Naive B cell (primary cell): ENCODE measurements around the gene TAF11L13. TPM values are rescaled to one million over a fixed set of nuclear protein-coding genes. Genes with fewer than 3 reads are reported as not detected.
"Not testable (repeated sequence)": the region's sequence is repeated elsewhere in the genome, so short reads cannot be mapped to it uniquely, and the experiment has no call there.

Experiments used
- ATAC-seq, 2 donors: fragments of 150-1000 bp; cut with Tn5 transposase; 2 replicates each; pipeline ENCODE4 v1.10.0; 2021; ENCODE audit warnings: low read depth in 2 of 2, mild to moderate bottlenecking in 2 of 2, moderate library complexity in 2 of 2
- DNase-seq: peaks from one replicate; pipeline ENCODE4 v3.0.0; 2022
- H3K27ac Mint-ChIP-seq, 6 donors: one replicate each; pipeline ENCODE4 v1.8.0; 2020 to 2022; ENCODE audit warnings: mild to moderate bottlenecking in 6 of 6, mixed read lengths in 6 of 6, moderate library complexity in 5 of 6, inconsistent platforms in 2 of 6
- H3K27me3 Mint-ChIP-seq, 3 donors: one replicate each; pipeline ENCODE4 v1.8.0; 2021 to 2022; ENCODE audit warnings: mixed read lengths in 3 of 3, mild to moderate bottlenecking in 1 of 3
- H3K36me3 Mint-ChIP-seq, 2 donors: one replicate each; pipeline ENCODE4 v1.8.0; 2020 to 2022; ENCODE audit warnings: mixed read lengths in 2 of 2, inconsistent platforms in 1 of 2, mild to moderate bottlenecking in 1 of 2
- H3K4me1 Mint-ChIP-seq, 3 donors: one replicate each; pipeline ENCODE4 v1.8.0; 2020 to 2022; ENCODE audit warnings: mixed read lengths in 3 of 3, inconsistent platforms in 1 of 3, mild to moderate bottlenecking in 1 of 3, moderate library complexity in 1 of 3
- H3K4me3 Mint-ChIP-seq, 8 donors: one replicate each; pipeline ENCODE4 v1.8.0; 2020 to 2022; ENCODE audit warnings: mild to moderate bottlenecking in 8 of 8, mixed read lengths in 8 of 8, moderate library complexity in 8 of 8, inconsistent platforms in 2 of 8
- H3K9me3 Mint-ChIP-seq, 7 donors: one replicate each; pipeline ENCODE4 v1.8.0; 2020 to 2022; ENCODE audit warnings: mixed read lengths in 7 of 7, mild to moderate bottlenecking in 5 of 7, inconsistent platforms in 2 of 7, moderate library complexity in 1 of 7
- polyA plus RNA-seq, 6 donors: library from polyadenylated mRNA; unstranded; fragments of 300-500 nt; fragmentation: Illumina TruSeq; gene quantifications; one replicate each; pipeline ENCODE4 v1.2.3, GENCODE V29; 2021; ENCODE audit warnings: low read depth in 6 of 6

TAF11L13 gene
- polyA plus RNA-seq, 6 donors from 2014 or later = not detected

GRCh38 chr5:17649232-17649631, 17.3 kb downstream of the TAF11L13 start:
- Mint-ChIP-seq H3K27ac (peak overlapping the region in 1 of 6 donors; percentile 39), H3K9me3 (peaks cover 0 to 14% (median 8%) of the 10 kb centered on the region in 7 donors)
- not testable (repeated sequence) for DNase-seq

DNA sequence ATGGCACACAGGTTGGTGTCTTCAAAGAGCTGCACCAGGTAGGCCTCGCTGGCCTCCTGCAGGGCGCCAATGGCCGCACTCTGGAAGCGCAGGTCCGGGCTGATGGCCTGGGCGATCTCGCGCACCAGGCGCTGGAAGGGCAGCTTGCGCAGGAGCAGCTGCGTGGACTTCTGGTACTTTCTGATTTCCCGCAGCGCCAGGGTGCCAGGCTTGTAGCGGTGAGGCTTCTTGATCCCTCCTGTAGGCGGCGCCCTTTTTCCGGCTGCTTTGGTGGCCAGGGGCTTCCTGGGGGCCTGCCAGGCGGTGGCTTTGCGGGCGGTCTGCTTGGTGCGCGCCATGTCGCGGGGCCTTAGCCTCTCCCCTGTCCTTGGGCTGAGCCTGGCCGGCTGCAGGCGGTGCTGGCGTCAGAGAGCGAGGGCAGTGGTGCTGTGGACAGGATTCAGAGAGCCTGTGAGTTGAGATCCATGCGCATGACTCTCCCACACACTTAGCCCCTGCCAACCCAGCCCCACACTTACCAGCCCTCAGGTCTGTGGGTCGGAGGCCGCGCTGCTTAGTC, 23.4 kb downstream of the TAF11L13 start:
- H3K4me3 Mint-ChIP-seq, H3K4me1 Mint-ChIP-seq, H3K27ac Mint-ChIP-seq, DNase-seq, H3K36me3 Mint-ChIP-seq, ATAC-seq, H3K27me3 Mint-ChIP-seq, H3K9me3 Mint-ChIP-seq: not testable (repeated sequence)

More at GRCh38 chr5:17649232-17649631, 17.3 kb downstream of the TAF11L13 start:
- not testable (repeated sequence) for H3K4me1 Mint-ChIP-seq, H3K36me3 Mint-ChIP-seq, ATAC-seq, H3K4me3 Mint-ChIP-seq
- peaks cover 0 to 25% (median 8%) of the 10 kb centered on the region in 3 donors for H3K27me3 Mint-ChIP-seq

- Mint-ChIP-seq H3K27ac (no peak overlapping the region), H3K27me3 (no peaks in the 10 kb centered on the region), H3K9me3 (peaks cover 0 to 10% (median 4%) of the 10 kb centered on the region in 7 donors), H3K36me3 (peaks cover 0 to 3% of the 10 kb centered on the region in 2 donors), H3K4me1 (peaks cover 0 to 3% (median 0%) of the 10 kb centered on the region in 3 donors), H3K4me3 (no peak overlapping the region)
- no peak for DNase-seq
- ATAC-seq = no peak
Measured at GRCh38 chr5:17655921-17656320, 24.0 kb downstream of the TAF11L13 start.

- ATAC-seq (no peak), DNase-seq (no peak)
- Mint-ChIP-seq H3K36me3 (peaks cover 0 to 6% of the 10 kb centered on the region in 2 donors), H3K27ac (no peak overlapping the region), H3K27me3 (peaks cover 0 to 7% (median 0%) of the 10 kb centered on the region in 3 donors), H3K4me1 (peaks cover 17 to 22% (median 21%) of the 10 kb centered on the region in 3 donors), H3K9me3 (peaks cover 3 to 25% (median 11%) of the 10 kb centered on the region in 7 donors), H3K4me3 (no peak overlapping the region)
Measured at GRCh38 chr5:17663182-17663581, 31.3 kb downstream of the TAF11L13 start.

- peak; percentile 56 to 70 for ATAC-seq
- peaks cover 0 to 4% of the 10 kb centered on the region in 2 donors for H3K36me3 Mint-ChIP-seq
- no peak overlapping the region for H3K4me3 Mint-ChIP-seq
- H3K27me3 Mint-ChIP-seq = peaks cover 0 to 7% (median 0%) of the 10 kb centered on the region in 3 donors
- peaks cover 6 to 31% (median 11%) of the 10 kb centered on the region in 7 donors for H3K9me3 Mint-ChIP-seq
- H3K4me1 Mint-ChIP-seq = peaks cover 14 to 22% (median 21%) of the 10 kb centered on the region in 3 donors
- no peak for DNase-seq
- no peak overlapping the region for H3K27ac Mint-ChIP-seq
Measured at GRCh38 chr5:17665836-17666235, 33.9 kb downstream of the TAF11L13 start.

DNA sequence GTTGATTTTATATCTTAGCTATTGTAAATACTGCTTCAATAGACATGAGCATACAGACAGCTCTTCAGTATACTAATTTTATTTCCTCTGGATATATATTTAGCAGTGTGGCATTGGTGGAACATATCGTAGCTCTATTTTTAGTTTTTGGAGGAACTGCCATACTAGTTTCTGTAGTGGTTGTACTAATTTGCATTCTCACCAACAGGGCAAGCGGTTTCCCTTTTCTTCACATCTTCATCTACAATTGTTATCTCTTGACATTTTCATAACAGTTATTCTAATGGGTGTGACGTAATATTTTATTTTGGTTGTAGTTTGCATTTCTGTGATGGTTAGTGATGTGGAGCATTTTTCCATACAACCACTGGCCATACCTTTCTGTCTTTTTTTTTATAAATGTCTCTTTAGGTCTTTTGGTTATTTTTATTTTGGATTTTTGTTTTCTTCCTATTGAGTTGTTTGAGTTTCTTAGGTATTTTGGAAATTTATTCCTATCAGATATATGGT, 34.9 kb downstream of the TAF11L13 start:
- Mint-ChIP-seq H3K4me3 (peak overlapping the region in 6 of 8 donors; percentile 18 to 72 (median 45)), H3K27ac (peak overlapping the region in 3 of 6 donors; percentile 19 to 86 (median 72)), H3K36me3 (peaks cover 0 to 8% of the 10 kb centered on the region in 2 donors), H3K9me3 (peaks cover 7 to 36% (median 11%) of the 10 kb centered on the region in 7 donors), H3K4me1 (peaks cover 14 to 22% (median 21%) of the 10 kb centered on the region in 3 donors), H3K27me3 (peaks cover 0 to 3% (median 0%) of the 10 kb centered on the region in 3 donors)
- ATAC-seq = peak; percentile 78 to 79
- no peak for DNase-seq

DNA sequence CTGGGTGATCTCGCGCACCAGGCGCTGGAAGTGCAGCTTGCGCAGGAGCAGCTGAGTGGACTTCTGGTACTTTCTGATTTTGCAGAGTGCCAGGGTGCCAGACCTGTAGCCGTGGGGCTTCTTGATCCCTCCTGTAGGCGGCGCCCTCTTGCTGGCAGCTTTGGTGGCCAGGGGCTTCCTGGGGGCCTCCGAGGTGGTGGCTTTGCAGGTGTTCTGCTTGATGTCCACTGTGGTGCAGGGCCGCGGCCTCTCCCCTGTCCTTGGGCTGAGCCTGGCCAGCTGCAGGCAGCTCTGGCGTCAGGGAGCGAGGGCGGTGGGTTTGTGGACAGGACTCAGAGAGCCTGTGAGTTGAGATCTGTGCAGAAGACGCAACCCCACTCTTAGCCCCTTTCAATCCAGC, 38.5 kb downstream of the TAF11L13 start:
- Mint-ChIP-seq H3K4me3 (no peak overlapping the region), H3K36me3 (peaks cover 0 to 8% of the 10 kb centered on the region in 2 donors), H3K9me3 (peaks cover 7 to 43% (median 13%) of the 10 kb centered on the region in 7 donors), H3K4me1 (peaks cover 14 to 22% (median 21%) of the 10 kb centered on the region in 3 donors), H3K27ac (no peak overlapping the region), H3K27me3 (no peaks in the 10 kb centered on the region)
- no peak for ATAC-seq
- DNase-seq = no peak

GRCh38 chr5:17678751-17679324, 47.0 kb downstream of the TAF11L13 start:
- Mint-ChIP-seq H3K36me3 (no peaks in the 10 kb centered on the region), H3K27ac (no peak overlapping the region), H3K27me3 (peaks cover 0 to 8% (median 0%) of the 10 kb centered on the region in 3 donors), H3K9me3 (no peaks in the 10 kb centered on the region), H3K4me3 (no peak overlapping the region), H3K4me1 (no peaks in the 10 kb centered on the region)
- DNase-seq (no peak), ATAC-seq (no peak)

DNA sequence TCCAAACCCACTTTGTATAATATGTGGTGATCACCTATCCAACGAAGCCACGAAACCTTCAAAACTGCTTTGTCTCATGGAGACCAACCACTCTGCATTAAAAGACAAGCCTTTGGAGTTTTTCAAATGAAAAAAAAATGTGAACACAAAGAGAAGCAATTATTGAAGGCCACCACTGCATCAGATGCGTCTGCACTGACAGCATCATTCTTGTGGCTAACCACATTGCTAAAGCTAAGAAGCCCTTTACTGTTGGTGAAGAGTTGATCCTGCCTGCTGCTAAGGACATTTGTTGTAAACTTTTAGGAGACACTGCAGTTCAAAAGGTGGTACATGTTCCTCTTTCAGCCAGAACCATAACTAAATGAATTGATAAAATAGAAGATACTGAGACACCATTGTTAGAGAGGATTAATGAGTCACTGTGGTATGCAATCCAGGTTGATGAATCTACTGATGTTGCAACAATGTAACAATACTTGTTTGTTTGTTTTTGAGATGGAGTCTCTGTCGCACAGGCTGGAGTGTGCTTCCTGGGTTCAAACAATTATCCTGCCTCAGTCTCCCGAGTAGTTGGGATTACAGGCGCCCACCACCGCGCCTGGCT, 47.8 kb downstream of the TAF11L13 start:
- Mint-ChIP-seq H3K4me3 (no peak overlapping the region), H3K36me3 (no peaks in the 10 kb centered on the region), H3K9me3 (no peaks in the 10 kb centered on the region), H3K27ac (peak overlapping the region in 1 of 6 donors; percentile 56), H3K4me1 (no peaks in the 10 kb centered on the region), H3K27me3 (peaks cover 0 to 8% (median 0%) of the 10 kb centered on the region in 3 donors)
- no peak for DNase-seq
- ATAC-seq = no peak

DNA sequence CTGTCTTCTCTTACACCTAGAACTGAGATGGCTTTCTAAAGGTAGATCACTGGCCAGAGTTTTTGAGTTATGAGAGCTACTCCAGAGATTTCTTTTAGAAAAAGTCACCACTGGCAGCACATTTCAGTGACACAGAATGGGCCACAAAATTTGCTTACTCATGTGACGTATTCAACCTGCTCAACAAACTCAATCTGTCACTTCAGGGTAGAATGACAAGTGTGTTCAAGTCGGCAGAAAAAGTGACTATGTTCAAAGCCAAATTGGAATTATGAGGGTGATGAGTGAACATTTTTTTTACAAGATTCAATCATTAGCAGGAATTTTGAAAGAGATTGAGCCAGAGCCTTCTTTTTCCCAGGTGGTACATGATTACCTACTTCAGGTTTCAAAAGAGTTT, 48.8 kb downstream of the TAF11L13 start:
- DNase-seq (no peak), ATAC-seq (no peak)
- Mint-ChIP-seq H3K27me3 (peaks cover 0 to 8% (median 0%) of the 10 kb centered on the region in 3 donors), H3K27ac (no peak overlapping the region), H3K36me3 (no peaks in the 10 kb centered on the region), H3K4me1 (no peaks in the 10 kb centered on the region), H3K4me3 (no peak overlapping the region), H3K9me3 (no peaks in the 10 kb centered on the region)

Other genes with a start within 250 kb of the TAF11L13 start
- not detected for gene TAF11L2, start 133.9 kb upstream of the TAF11L13 start, polyA plus RNA-seq
- gene TAF11L3, start 113.7 kb upstream of the TAF11L13 start, polyA plus RNA-seq = not detected
- not detected for gene TAF11L4, start 110.3 kb upstream of the TAF11L13 start, polyA plus RNA-seq
- gene TAF11L5, start 106.9 kb upstream of the TAF11L13 start, polyA plus RNA-seq = not detected
- gene TAF11L6, start 103.4 kb upstream of the TAF11L13 start, polyA plus RNA-seq = not detected
- not detected for gene TAF11L7, start 46.3 kb upstream of the TAF11L13 start, polyA plus RNA-seq
- not detected for gene TAF11L8, start 41.1 kb upstream of the TAF11L13 start, polyA plus RNA-seq
- gene TAF11L9, start 37.7 kb upstream of the TAF11L13 start, polyA plus RNA-seq = not detected
- not detected for gene TAF11L10, start 34.3 kb upstream of the TAF11L13 start, polyA plus RNA-seq
- not detected for gene TAF11L11, start 27.9 kb upstream of the TAF11L13 start, polyA plus RNA-seq
- not detected for gene TAF11L12, start 21.7 kb upstream of the TAF11L13 start, polyA plus RNA-seq
- not detected for gene TAF11L14, start 2.4 kb downstream of the TAF11L13 start, polyA plus RNA-seq